DOHH2 (cell line): Measurements from ENCODE around the gene ITPK1.
"Not testable (repeated sequence)": the region's sequence is repeated elsewhere in the genome, so short reads cannot be mapped to it uniquely, and the experiment has no call there.

ENCODE experiments used
- H3F3A ChIP-seq: fragments of 200-600 bp; sonication (generic), shearing (Covaris generic); 2 replicates; pipeline ENCODE4 v1.6.0; 2016; ENCODE audit warnings: antibody characterized with exemption, mild to moderate bottlenecking; ENCODE audit not compliant: control insufficient read depth, insufficient read depth
- H3K27ac ChIP-seq: fragments of 200-600 bp; sonication (generic); 2 replicates; pipeline ENCODE4 v1.5.1; 2014; ENCODE audit warnings: low read depth, mild to moderate bottlenecking, low read length, moderate library complexity
- H3K27me3 ChIP-seq: fragments of 200-600 bp; sonication (generic); 2 replicates; pipeline ENCODE4 v1.6.1; 2014; ENCODE audit warnings: mild to moderate bottlenecking, low read length, mixed read lengths; ENCODE audit not compliant: control insufficient read depth
- H3K36me3 ChIP-seq: fragments of 200-600 bp; sonication (generic); 2 replicates; pipeline ENCODE4 v1.6.1; 2014; ENCODE audit warnings: mild to moderate bottlenecking, low read length, moderate library complexity, mixed read lengths; ENCODE audit not compliant: control insufficient read depth
- H3K4me1 ChIP-seq: fragments of 200-600 bp; sonication (generic); 2 replicates; pipeline ENCODE4 v1.6.1; 2014; ENCODE audit warnings: mild to moderate bottlenecking, low read length, mixed read lengths; ENCODE audit not compliant: control insufficient read depth
- H3K4me2 ChIP-seq: fragments of 200-600 bp; sonication (generic); 2 replicates; pipeline ENCODE4 v1.6.0; 2014; ENCODE audit warnings: mild to moderate bottlenecking, low read length, moderate library complexity
- H3K4me3 ChIP-seq: fragments of 200-600 bp; sonication (generic); 2 replicates; pipeline ENCODE4 v1.5.1; 2014; ENCODE audit warnings: mild to moderate bottlenecking, low read length, mixed read lengths
- H3K79me2 ChIP-seq: fragments of 200-600 bp; sonication (generic); 2 replicates; pipeline ENCODE4 v1.6.1; 2014; ENCODE audit warnings: mild to moderate bottlenecking, low read length, mixed read lengths; ENCODE audit not compliant: control insufficient read depth
- H3K9me2 ChIP-seq: fragments of 200-600 bp; sonication (generic); replicated peaks from 2 replicates; pipeline ENCODE4 v1.6.1; 2014; ENCODE audit warnings: mild to moderate bottlenecking, low read length, mixed read lengths; ENCODE audit not compliant: control insufficient read depth
- H3K9me3 ChIP-seq: fragments of 200-600 bp; sonication (generic); 2 replicates; pipeline ENCODE4 v1.6.1; 2014; ENCODE audit warnings: antibody characterized with exemption, low read length, mixed read lengths; ENCODE audit not compliant: control insufficient read depth, insufficient read depth
- H4K20me1 ChIP-seq: fragments of 200-600 bp; sonication (generic); 2 replicates; pipeline ENCODE4 v1.6.0; 2014; ENCODE audit warnings: low read depth, mild to moderate bottlenecking, antibody characterized with exemption, low read length, moderate library complexity; ENCODE audit not compliant: control insufficient read depth, insufficient read depth
- EZH2phosphoT487 ChIP-seq: fragments of 200-600 bp; sonication (generic); IDR thresholded peaks from 2 replicates; pipeline ENCODE4 v1.6.1; 2017; ENCODE audit warnings: borderline replicate concordance, mild to moderate bottlenecking, antibody characterized with exemption, low read length, moderate library complexity, mixed read lengths
- TF ChIP-seq, protein P1 (sequence below): fragments of 200-600 bp; sonication (generic); IDR thresholded peaks from one replicate; pipeline ENCODE4 v1.5.1; 2014; ENCODE audit warnings: antibody characterized with exemption, mild to moderate bottlenecking, low read depth, low read length; ENCODE audit not compliant: poor library complexity, severe bottlenecking

The ITPK1 gene

DNA sequence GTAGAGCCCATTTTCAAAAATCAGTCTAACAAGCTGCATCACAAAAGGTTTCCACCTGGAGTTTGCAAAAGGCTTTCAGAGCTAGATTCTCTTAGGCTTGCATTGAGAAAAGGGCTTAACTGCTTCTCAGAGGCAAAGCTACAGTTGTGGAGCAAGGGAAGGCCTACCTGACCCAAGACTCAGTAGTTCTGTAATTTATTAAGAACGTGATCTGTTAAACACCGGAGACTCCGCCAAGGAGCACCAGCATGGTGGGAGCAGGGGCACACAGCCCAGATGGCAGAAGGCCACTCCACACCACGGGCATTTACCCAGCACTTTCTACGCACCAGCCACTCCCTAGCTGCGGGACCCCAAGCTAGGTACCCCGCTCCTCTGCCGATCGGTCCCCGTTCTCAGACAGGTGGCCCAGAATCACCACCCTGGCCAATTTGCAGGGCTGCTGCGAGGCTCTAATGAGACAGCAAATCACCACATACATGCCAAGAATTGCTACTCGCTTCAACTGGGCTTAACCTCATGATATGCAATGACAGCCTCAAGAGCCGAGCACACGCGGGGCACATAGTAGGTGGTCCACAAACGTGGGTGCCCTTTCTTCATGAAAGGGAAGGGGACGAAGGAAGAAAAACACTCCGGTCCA, 1.5 kb downstream of the ITPK1 start:
- Histone ChIP-seq H3K9me3 (no peaks in the 10 kb centered on the region), H3F3A (peaks cover 7% of the 10 kb centered on the region), H3K4me3 (peak overlapping the region; percentile 80), H3K36me3 (no peaks in the 10 kb centered on the region), H3K9me2 (no peaks in the 10 kb centered on the region), H3K27me3 (no peaks in the 10 kb centered on the region), H3K4me1 (peaks cover 29% of the 10 kb centered on the region), H3K4me2 (peak overlapping the region; percentile 82), H4K20me1 (peaks cover 7% of the 10 kb centered on the region; the same call in 1 of the 2 replicates), H3K27ac (no peak overlapping the region), H3K79me2 (0 out of 2 replicates have a peak, but pooled peaks cover 9% of the 10 kb centered on the region)
- TF ChIP-seq, protein P1, sequence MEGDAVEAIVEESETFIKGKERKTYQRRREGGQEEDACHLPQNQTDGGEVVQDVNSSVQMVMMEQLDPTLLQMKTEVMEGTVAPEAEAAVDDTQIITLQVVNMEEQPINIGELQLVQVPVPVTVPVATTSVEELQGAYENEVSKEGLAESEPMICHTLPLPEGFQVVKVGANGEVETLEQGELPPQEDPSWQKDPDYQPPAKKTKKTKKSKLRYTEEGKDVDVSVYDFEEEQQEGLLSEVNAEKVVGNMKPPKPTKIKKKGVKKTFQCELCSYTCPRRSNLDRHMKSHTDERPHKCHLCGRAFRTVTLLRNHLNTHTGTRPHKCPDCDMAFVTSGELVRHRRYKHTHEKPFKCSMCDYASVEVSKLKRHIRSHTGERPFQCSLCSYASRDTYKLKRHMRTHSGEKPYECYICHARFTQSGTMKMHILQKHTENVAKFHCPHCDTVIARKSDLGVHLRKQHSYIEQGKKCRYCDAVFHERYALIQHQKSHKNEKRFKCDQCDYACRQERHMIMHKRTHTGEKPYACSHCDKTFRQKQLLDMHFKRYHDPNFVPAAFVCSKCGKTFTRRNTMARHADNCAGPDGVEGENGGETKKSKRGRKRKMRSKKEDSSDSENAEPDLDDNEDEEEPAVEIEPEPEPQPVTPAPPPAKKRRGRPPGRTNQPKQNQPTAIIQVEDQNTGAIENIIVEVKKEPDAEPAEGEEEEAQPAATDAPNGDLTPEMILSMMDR: no peak
- no peak for TF ChIP-seq EZH2phosphoT487

DNA sequence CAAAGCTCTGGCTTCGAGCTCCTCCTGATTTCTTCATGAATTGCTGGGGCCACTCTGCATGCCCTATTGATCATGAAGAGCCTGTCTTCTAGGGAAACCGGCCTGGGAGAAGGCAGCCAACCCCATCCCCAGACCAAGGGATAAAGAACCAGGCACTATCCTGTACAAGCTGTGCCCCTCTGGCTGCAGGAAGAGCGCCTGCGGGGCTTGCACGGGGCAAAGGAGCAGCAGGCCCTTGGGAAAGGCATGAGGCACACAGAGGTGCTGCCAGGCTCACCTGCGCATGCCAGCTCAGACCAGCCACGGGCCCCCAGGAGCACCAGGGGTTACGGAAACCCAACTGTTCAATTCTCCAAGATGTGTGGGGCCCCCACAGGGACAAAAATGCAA, 2.1 kb downstream of the ITPK1 start:
- H3K27ac ChIP-seq: no peak overlapping the region
- TF ChIP-seq, protein P1: no peak
- TF ChIP-seq EZH2phosphoT487: no peak
- H3K4me3 ChIP-seq: peak overlapping the region; percentile 80
- H3K9me2 ChIP-seq: no peaks in the 10 kb centered on the region
- no peaks in the 10 kb centered on the region for H3K9me3 ChIP-seq
- peaks cover 7% of the 10 kb centered on the region for H3F3A ChIP-seq
- H3K27me3 ChIP-seq: no peaks in the 10 kb centered on the region
- H3K4me1 ChIP-seq: peaks cover 29% of the 10 kb centered on the region
- H3K4me2 ChIP-seq: peak overlapping the region; percentile 82
- peaks cover 7% of the 10 kb centered on the region; the same call in 1 of the 2 replicates for H4K20me1 ChIP-seq
- 0 out of 2 replicates have a peak, but pooled peaks cover 9% of the 10 kb centered on the region for H3K79me2 ChIP-seq
- H3K36me3 ChIP-seq: no peaks in the 10 kb centered on the region

DNA sequence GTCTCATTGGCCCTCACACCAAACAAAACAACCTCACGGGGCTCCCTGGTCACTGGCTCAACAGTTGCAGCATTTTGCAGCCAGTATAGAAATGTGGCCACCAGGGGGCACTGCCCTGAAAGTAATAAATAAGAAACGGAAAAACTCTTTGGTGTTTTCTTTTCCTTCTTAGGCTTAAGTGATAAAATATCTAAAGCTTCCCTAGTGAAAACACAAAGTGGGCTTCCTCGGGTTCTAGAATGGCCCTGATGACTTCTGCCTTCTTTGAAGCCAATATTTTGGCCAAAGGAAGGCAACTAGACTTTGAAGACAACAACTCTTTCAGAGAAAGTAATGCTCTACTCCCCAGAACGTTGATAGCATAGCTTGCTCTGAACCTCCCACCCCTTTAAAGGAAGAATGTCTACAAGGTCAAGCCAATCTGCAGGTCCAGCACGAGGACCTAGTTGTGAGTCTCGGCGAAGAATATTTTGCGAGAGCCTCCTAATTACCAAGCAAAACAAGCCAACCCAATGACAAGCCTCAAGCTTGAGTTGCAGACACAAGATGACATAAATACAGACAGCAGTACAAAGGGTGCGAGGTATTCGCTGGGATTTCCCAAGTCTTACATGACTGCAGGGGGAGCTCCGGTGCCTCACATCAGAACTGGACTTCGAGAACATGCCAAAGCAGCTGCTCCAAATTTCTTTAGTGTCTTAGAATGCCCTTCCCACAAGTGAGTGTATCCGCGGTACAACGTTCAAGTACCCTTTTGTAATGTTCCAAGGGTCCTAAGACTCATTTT, 2.6 kb downstream of the ITPK1 start:
- Histone ChIP-seq H3K9me3 (no peaks in the 10 kb centered on the region), H3F3A (peaks cover 7% of the 10 kb centered on the region), H4K20me1 (peaks cover 11% of the 10 kb centered on the region), H3K4me2 (peak overlapping the region; percentile 82), H3K9me2 (no peaks in the 10 kb centered on the region), H3K27me3 (no peaks in the 10 kb centered on the region), H3K36me3 (no peaks in the 10 kb centered on the region), H3K79me2 (peaks cover 13% of the 10 kb centered on the region; the same call in 1 of the 2 replicates), H3K27ac (no peak overlapping the region), H3K4me1 (peaks cover 29% of the 10 kb centered on the region), H3K4me3 (peak overlapping the region; percentile 80)
- no peak for TF ChIP-seq EZH2phosphoT487
- TF ChIP-seq, protein P1: peak; percentile 87

- not testable (repeated sequence) for H3K4me2 ChIP-seq, H3K27ac ChIP-seq, H3K4me3 ChIP-seq, H3K36me3 ChIP-seq, H3K9me3 ChIP-seq, H3K27me3 ChIP-seq, H3K9me2 ChIP-seq, H3F3A ChIP-seq
- Histone ChIP-seq H3K79me2 (peaks cover 16% of the 10 kb centered on the region; the same call in 1 of the 2 replicates), H3K4me1 (peaks cover 27% of the 10 kb centered on the region), H4K20me1 (peaks cover 11% of the 10 kb centered on the region)
Observed at GRCh38 chr14:93111541-93111940, 4.2 kb downstream of the ITPK1 start.
